Measurements from ENCODE around the gene SESN2.

Gene SESN2

GRCh38 chr1:28314547-28314941, 55.2 kb downstream of the SESN2 start:
- H2AFZ ChIP-seq (ENCODE audit: low read depth, low read length) = no peak overlapping the region
- TF ChIP-seq EZH2phosphoT487 (IDR thresholded peaks at IDR 0.05; ENCODE audit: low read depth) (no peak), CTCF (IDR thresholded peaks at IDR 0.05; ENCODE audit: low read depth, low read length) (no peak)
- H3K27me3 ChIP-seq (ENCODE audit: low read depth, low read length) = no peaks in the 10 kb centered on the region
- no peaks in the 10 kb centered on the region for H3K36me3 ChIP-seq (replicated peaks; ENCODE audit: low read depth, low read length)
- H4K20me1 ChIP-seq (ENCODE audit: insufficient read depth, low read length) = no peaks in the 10 kb centered on the region
- H3K79me2 ChIP-seq (ENCODE audit: low read length) = no peaks in the 10 kb centered on the region
- H3K9me3 ChIP-seq (ENCODE audit: insufficient read depth, low read length) = no peaks in the 10 kb centered on the region
- no peak overlapping the region for H3K9ac ChIP-seq (ENCODE audit: low read length)
- H3K4me3 ChIP-seq (ENCODE audit: low read length) = no peak overlapping the region
- no peaks in the 10 kb centered on the region for H3K4me1 ChIP-seq (ENCODE audit: low read length)
- no peak overlapping the region for H3K27ac ChIP-seq (ENCODE audit: low read length)
- H3K4me2 ChIP-seq (ENCODE audit: low read length) = no peak overlapping the region

GRCh38 chr1:28317014-28317413, 57.7 kb downstream of the SESN2 start:
- H2AFZ ChIP-seq (ENCODE audit: low read depth, low read length) = no peak overlapping the region

GRCh38 chr1:28322194-28322593, 62.9 kb downstream of the SESN2 start:
- Histone ChIP-seq H4K20me1 (ENCODE audit: insufficient read depth, low read length) (no peaks in the 10 kb centered on the region), H2AFZ (ENCODE audit: low read depth, low read length) (no peak overlapping the region), H3K4me3 (ENCODE audit: low read length) (no peak overlapping the region), H3K79me2 (ENCODE audit: low read length) (no peaks in the 10 kb centered on the region), H3K27ac (ENCODE audit: low read length) (no peak overlapping the region), H3K9ac (ENCODE audit: low read length) (no peak overlapping the region), H3K4me1 (ENCODE audit: low read length) (peaks cover 8% of the 10 kb centered on the region; the same call in 1 of the 2 replicates), H3K27me3 (ENCODE audit: low read depth, low read length) (no peaks in the 10 kb centered on the region), H3K36me3 (replicated peaks; ENCODE audit: low read depth, low read length) (no peaks in the 10 kb centered on the region), H3K4me2 (ENCODE audit: low read length) (no peak overlapping the region), H3K9me3 (ENCODE audit: insufficient read depth, low read length) (no peaks in the 10 kb centered on the region)
- TF ChIP-seq CTCF (IDR thresholded peaks at IDR 0.05; ENCODE audit: low read depth, low read length) (no peak), EZH2phosphoT487 (IDR thresholded peaks at IDR 0.05; ENCODE audit: low read depth) (no peak)

More at GRCh38 chr1:28317014-28317413, 57.7 kb downstream of the SESN2 start:
- TF ChIP-seq EZH2phosphoT487 (IDR thresholded peaks at IDR 0.05; ENCODE audit: low read depth) (no peak), CTCF (IDR thresholded peaks at IDR 0.05; ENCODE audit: low read depth, low read length) (no peak)
- Histone ChIP-seq H3K79me2 (ENCODE audit: low read length) (no peaks in the 10 kb centered on the region), H4K20me1 (ENCODE audit: insufficient read depth, low read length) (no peaks in the 10 kb centered on the region), H3K4me3 (ENCODE audit: low read length) (no peak overlapping the region), H3K36me3 (replicated peaks; ENCODE audit: low read depth, low read length) (no peaks in the 10 kb centered on the region), H3K27me3 (ENCODE audit: low read depth, low read length) (no peaks in the 10 kb centered on the region), H3K9ac (ENCODE audit: low read length) (no peak overlapping the region), H3K4me2 (ENCODE audit: low read length) (no peak overlapping the region), H3K9me3 (ENCODE audit: insufficient read depth, low read length) (no peaks in the 10 kb centered on the region), H3K27ac (ENCODE audit: low read length) (no peak overlapping the region), H3K4me1 (ENCODE audit: low read length) (no peaks in the 10 kb centered on the region)

GRCh38 chr1:28323720-28324119, 64.4 kb downstream of the SESN2 start:
- Histone ChIP-seq H3K79me2 (ENCODE audit: low read length) (no peaks in the 10 kb centered on the region), H3K4me1 (ENCODE audit: low read length) (peaks cover 11% of the 10 kb centered on the region; the same call in 1 of the 2 replicates), H3K36me3 (replicated peaks; ENCODE audit: low read depth, low read length) (no peaks in the 10 kb centered on the region), H3K4me2 (ENCODE audit: low read length) (no peak overlapping the region), H3K4me3 (ENCODE audit: low read length) (no peak overlapping the region), H3K27me3 (ENCODE audit: low read depth, low read length) (no peaks in the 10 kb centered on the region), H3K9me3 (ENCODE audit: insufficient read depth, low read length) (no peaks in the 10 kb centered on the region), H2AFZ (ENCODE audit: low read depth, low read length) (no peak overlapping the region), H4K20me1 (ENCODE audit: insufficient read depth, low read length) (no peaks in the 10 kb centered on the region), H3K27ac (ENCODE audit: low read length) (no peak overlapping the region), H3K9ac (ENCODE audit: low read length) (no peak overlapping the region)
- no peak for TF ChIP-seq EZH2phosphoT487 (IDR thresholded peaks at IDR 0.05; ENCODE audit: low read depth)
- no peak for TF ChIP-seq CTCF (IDR thresholded peaks at IDR 0.05; ENCODE audit: low read depth, low read length)
